ENCODE data around the gene DBNDD2.

The DBNDD2 gene

DNA sequence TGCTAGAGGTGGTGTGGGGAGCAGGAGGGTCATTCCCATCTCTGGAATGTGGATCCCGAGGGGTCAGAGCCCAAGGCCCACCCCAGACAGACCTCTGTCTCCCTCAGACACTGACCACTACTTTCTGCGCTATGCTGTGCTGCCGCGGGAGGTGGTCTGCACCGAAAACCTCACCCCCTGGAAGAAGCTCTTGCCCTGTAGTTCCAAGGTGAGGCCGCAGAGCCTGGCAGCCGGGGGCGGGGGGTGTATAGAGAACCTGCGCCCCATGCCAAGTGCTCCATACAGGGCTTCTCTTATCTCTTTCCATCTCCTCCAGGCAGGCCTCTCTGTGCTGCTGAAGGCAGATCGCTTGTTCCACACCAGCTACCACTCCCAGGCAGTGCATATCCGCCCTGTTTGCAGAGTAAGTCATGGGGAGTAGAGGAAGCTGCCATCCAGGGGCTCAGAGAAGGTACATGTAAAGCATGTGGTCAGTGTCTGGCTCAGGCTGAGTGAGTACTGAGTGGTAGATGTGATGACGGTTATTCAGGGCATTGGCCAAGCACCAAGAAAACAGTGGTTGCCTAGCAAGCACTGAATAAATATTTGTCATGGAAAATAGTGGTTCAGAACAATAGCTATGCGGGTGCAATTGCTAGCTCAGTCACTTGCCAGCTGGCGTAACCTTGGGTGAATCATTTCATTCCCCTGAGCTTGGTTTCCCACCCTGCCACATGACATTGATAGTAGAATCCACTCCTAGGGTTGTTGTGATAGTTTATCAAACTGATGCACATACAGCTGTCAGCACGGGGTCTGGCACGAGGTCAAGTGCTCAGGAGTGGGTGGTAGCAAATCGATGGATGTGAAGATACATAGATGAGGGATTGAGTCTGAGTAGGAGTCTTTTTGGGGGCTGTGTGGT is 11.4 kb downstream of the DBNDD2 start:
- DNase-seq: peak; percentile 91

DNA sequence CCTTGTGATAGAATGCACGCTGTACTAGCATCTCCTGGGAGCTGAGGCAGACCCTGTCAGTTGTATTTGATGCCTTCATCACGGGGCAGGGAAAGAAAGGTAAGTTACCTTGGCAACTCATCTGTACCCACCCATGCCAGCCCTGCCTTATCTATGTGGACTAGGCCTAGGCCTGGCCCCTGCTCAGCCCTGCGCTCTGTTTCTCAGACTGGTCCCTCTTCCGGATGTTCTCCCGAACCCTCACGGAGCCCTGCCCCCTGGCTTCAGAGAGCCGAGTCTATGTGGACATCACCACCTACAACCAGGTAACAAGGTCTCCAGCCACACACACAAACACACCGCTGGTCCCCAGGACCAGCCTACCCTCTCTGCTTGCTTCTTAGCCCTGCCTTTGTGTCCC is 12.0 kb downstream of the DBNDD2 start:
- DNase-seq: no peak

DNA sequence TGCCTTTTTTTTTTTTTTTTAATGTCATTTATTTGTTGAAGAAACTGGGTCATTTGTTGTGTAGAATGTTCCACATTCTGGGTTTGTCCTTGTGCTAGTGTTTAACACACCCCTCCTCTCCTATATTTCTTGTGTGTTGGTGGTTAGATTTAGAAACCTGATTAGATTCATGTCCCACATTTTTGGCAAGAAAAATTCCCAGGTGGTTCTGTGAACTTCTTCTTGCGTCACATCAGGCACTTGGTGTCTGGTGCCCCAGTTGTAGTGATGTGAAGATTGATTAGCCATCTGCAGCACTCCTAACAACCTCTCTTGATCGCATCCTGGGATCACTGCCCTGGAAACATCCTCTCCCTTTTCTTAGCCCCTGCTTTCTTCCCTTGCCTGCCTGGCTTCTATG is 15.6 kb downstream of the DBNDD2 start:
- no peak for DNase-seq

DNA sequence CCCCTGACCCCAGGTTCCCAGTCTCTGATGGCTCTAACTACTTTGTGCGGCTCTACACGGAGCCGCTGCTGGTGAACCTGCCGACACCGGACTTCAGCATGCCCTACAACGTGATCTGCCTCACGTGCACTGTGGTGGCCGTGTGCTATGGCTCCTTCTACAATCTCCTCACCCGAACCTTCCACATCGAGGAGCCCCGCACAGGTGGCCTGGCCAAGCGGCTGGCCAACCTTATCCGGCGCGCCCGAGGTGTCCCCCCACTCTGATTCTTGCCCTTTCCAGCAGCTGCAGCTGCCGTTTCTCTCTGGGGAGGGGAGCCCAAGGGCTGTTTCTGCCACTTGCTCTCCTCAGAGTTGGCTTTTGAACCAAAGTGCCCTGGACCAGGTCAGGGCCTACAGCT is 17.5 kb downstream of the DBNDD2 start:
- no peak for DNase-seq

DNA sequence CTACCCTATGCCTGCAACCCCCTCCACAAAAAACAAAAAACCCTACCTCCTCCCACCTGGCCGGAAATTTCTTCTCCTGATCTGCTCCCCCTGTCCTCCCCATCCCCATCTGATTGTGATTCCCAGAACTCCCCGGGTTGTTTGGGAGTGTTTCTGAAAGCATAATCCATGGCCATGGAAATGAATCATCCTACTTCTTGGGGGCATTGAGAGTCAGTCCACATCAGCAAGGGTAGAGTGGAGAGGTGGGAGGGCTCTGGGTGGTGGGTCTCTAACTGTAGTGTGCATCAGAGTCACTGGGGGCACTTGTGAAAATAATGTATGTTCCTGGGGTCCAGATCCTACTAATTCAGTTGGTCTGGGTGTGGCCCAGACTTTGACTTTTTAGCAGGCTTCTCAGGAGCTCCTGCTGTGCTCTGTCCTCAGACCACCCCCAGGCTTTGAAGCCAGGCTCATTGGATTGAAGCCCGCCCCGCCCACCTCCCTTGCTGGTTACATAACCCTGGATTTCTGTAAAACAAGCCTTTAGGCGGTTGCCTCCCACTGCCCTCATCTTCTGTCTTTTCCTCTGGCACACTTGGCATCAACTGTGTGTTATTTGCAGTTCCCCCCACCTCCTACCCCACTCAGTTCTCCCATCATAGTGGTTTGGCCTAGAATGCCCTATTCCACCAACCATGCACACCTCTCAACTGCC is 18.4 kb downstream of the DBNDD2 start:
- no peak for DNase-seq

DNA sequence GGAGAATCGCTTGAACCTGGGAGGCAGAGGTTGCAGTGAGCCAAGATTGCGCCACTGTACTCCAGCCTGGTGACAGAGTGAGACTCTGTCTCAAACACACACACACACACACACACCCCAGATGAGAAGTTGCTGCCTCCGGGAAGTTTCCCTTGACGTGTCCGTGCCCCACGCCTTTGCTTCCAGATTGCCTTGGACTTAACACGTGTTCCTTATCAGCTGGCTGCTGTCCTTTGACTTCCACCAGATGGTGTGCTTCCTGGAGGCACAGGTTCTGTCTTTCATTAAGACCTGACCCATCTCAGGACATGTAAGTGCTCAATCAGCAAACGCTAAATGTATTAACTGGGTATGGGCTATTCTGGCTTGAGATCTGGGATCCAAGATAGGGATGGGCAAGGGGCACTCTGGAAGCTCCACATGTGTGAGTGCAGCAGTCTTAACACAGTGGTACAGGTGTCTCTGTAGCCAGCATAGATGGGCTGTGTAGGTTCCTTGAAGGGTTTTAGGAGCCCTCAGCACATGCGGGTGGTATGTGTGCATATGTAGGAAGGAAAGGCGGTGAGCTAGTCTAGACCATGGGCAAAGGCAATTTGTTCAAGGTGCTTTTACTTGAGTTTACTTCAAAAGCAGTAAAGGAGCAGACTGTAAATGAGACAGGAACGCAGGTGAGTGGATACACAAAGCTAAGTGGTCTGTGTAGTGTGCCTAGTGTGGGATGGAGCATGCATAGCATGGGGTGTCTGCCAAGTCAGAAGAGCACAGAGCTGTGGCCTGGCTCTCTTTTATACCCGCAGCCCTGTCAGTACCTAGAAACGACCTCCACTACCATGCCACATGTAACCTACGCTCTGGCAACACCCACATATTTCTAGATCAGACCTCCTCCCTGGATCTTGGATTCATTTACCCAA is 19.4 kb downstream of the DBNDD2 start:
- DNase-seq: no peak

DNA sequence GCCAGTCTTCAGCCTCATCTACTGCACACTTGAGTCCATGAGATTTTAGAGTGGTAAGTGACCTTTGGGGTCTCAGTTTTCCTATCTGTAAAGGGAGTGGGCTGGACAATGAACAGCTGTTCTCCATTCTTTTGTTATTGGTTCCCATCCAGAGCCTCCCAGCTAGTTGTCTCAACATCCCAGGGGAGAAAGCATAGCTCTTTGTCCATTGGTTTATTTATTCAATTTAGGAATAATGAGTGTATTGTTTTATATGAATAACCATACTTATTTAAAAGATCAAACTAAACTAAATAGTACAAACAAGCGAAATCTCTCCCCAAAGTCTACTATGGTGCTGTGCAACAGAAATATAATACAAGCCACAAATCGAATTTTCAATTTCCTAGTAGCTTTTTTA is 21.5 kb downstream of the DBNDD2 start:
- DNase-seq: no peak

DNA sequence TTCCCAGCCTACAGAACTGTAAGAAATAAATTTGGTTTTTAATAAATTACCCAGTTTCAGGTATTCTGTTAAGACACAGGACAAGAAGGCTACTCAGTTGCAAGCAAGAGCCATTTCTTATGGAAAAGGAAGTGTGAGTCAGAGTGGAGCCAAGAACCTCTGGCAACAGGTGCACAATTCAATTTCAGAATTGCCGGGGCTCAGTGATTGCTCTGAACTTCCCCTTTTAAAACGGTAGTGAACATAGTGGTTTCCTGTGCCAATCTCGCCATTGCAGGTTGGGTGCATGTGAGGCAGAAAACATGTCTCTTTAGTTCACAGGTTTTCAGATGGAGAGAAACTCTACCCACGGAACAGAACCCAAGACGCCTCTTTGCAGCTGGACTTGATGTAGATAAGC is 24.2 kb downstream of the DBNDD2 start:
- DNase-seq: no peak

DNA sequence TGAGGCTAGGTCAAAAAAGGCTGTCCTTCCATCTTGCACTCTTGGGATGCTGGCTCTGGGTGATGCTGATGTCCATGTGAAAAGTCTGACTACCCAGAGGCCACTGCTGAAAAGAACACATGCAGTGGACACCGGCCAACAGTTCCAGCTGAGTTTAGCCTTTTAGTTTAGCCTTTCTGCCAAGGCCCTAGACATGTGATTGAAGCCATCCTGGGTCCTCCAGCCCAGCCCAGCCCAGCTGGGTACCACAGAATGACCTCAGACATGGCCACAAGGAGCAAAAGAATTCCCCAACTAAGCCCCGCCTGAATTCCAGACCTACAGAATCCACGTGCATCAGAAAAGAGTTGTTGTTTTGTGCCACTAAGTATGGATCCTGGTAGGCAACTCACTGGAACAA is 25.2 kb downstream of the DBNDD2 start:
- no peak for DNase-seq

DNA sequence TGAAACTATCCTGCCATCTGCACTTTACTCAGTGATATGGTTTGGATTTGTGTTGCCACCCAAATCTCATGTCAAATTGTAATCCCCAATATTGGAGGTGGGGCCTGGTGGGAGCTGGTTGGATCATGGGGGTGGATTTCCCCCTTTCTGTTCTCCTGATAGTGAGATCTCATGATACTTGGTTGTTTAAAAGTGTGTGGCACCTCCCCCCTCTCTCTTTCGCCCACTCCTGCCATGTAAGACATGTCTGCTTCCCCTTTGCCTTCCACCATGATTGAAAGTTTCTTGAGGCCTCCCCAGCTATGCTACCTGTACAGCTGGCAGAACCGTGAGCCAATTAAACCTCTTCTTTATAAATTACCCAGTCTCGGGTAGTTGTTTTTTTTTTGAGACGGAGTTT is 25.9 kb downstream of the DBNDD2 start:
- no peak for DNase-seq

DNA sequence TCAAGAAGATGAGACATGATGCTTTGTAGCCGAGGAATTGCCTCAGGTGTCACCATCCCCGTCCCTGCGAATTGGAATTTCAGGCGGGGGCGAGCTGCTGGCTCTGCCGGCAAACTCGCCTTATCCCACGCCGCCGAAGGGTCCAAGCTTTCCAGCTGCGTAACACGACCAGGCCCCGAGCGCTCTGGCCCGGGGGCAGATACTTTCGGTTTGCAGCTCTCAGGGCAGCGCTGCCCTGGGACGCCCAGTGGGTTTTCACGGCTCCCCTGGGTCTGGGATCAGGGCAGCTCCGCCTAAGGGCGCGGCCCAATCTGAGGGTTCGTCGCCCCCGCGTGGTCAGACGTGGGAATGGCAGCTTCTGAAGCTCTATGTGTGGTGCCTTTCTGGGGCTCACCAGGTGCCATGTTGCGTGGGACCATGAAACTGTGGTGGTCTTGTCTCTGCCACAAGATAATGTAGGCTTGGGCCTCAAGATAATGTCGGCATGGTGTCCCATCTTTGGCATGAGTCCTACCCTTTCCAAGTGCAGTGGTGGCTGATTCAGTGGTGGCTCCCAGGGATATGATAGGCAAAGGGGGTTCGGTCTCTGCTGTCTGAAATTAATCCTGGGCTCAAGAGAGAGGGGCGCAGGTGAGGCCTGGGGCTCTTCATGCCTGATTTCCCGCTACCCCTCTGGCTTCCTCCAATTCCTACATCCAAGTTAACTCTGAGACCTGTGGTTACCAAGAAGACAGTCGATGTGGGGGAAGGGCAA is 28.8 kb downstream of the DBNDD2 start:
- DNase-seq: peak; percentile 95

DNA sequence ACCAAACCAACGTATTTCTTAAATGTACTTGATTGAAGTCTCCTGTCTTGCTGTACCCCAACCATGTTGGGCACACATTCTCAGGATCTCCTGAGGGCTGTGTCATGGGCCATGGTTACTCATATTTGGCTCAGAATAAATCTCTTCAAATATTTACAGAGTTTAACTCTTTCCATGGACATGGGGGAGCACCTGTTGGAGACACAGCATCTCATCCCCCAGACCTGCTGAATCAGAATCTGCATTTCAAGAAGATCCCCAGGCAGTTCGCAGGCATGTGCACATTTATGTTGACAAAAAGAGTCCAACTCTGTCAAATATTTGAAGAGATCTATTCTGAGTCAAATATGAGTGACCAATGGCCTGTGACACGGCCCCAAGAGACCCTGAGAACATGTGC is 32.3 kb downstream of the DBNDD2 start:
- DNase-seq: no peak

DNA sequence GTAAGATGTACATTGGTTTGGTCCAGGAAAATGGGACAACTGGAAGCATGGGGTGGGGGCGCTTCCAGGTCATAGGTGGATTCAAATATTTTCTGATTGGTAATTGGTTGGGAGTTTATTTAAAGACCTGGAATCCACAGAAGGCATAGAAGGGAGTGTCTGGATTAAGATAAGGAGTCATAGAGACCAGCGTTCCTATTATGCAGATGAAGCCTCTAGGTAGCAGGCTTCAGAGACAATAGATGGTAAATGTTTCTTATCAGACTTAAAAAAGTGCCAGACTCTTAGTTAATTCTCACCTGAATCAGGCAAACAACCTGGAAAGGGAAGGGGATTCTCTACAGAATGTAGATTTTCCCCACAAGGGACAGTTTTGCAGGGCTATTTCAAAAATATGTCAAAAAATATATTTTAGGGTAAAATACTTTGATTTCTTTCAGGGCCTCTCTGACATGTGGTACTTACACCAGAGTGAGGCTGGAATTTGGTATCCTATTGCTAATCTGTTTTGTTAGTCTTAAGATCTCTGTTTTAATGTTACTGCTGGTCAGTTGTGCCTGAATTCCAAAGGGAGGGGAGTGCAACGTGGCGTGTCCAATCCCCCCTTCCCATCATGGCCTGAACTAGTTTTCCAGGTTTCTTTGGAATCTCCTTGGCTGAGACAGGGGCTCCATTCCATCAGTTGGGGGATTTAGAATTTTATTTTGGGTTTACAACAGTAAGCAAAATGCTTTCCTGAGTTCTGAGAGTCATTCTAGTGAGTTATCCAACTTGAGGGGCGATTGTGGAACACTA is 33.0 kb downstream of the DBNDD2 start:
- no peak for DNase-seq

DNA sequence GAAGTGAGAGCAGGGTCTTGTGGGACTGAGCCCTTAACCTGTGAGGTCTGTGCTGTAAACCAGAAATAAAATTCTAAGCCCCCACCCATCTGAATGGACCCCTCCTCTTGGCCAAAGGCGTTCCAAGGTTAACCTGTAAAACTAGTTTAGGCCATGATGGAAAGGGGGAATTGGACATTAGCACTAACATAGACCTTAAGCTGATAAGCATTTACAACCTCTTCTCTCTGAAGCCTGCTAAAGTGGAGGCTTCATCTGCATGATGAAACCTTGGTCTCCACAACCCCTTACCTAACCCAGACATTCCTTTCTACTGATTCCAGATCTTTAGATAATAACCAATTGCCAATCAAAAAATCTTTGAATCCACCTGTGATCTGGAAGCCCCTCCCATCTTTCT is 33.7 kb downstream of the DBNDD2 start:
- no peak for DNase-seq

DNA sequence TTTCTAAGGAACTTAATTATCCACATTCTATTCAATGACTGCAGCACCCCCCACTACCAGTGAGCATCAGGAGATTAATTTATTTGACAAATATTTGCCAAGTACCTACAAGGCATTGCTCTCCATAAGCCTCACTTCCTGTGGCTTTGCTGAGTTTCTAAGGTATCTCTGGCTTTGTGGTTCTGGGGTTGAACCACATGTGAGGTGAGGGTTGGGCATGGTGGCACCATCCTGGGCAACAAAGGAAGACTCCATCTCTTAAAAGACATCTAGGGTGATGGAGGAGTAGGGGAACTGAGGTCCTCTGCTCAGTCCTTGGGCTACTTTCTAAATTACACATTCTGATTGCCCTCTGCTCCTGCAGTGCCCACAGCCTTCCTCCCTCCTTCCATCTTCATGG is 36.0 kb downstream of the DBNDD2 start:
- DNase-seq: no peak

DNA sequence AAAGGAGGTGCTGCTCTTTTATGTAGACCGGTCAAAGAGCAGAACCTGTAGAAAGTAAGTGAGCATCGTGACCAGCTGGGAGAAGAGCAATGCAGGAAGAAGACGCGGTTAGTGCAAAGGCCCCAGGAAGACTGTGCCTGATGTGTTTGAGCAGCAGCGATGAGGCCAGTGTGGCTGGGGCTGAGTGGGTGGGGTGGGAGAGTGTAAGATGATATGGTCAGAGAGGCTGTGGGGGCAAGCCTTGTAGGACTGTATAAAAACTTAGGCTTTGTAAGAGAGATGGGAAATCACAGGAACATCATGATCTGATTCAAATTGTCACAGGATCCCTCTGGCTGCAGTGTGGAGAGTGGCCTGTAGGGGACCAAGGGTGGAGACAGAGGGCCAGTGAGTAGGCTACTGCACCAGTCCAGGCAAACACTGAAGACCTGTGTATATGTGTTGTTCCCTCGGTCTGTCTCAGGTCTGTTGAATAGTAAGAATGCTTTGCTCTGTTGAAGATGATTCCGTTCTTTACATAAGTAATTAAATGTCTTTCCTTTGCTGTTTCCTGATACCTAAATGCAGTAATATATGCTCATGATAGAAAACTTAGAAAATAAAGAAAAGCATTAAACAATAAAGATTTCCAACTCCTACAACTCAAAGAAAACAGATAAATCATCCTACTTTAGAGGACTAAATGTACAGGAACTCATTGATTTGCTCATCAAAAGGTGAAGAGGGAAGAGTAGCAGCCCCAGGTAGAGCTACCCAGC is 37.9 kb downstream of the DBNDD2 start:
- no peak for DNase-seq

DNA sequence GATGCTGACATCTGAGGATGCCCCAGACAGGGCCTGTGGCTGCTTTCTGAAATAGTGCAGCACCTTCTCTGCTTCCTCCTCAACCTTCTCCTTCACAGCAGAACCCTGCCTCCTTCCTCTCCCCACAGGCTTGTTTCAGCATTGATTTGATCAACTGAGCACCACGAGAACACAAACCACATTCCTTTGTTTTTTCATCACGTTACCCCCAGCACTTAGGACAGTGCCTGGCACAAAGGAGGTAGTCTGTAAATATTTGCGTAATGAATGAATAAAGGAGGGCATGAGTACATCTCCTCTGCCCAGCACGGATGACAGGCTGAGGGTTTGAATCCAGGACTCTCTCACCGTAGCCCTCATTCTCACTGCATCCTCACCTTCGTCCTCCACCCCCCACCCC is 40.2 kb downstream of the DBNDD2 start:
- no peak for DNase-seq

DNA sequence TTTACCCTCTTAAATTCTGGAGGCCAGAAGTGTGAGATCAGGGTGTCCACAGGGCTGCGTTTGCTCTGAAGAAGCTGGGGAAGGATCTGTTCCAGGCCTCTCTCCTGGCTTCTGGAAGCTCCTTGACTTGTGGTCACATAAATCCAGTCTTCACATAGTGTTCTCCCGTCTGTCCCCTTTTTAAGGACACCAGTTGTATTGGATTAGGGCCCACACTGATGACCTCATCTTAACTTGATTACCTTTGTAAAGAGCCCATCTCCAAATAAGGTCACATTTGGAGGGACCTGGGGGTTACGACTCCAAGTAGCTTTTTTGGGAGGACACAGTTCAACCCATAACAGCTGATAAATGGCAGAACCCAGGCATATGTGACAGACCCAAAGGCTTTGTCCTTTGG is 41.4 kb downstream of the DBNDD2 start:
- no peak for DNase-seq

DNA sequence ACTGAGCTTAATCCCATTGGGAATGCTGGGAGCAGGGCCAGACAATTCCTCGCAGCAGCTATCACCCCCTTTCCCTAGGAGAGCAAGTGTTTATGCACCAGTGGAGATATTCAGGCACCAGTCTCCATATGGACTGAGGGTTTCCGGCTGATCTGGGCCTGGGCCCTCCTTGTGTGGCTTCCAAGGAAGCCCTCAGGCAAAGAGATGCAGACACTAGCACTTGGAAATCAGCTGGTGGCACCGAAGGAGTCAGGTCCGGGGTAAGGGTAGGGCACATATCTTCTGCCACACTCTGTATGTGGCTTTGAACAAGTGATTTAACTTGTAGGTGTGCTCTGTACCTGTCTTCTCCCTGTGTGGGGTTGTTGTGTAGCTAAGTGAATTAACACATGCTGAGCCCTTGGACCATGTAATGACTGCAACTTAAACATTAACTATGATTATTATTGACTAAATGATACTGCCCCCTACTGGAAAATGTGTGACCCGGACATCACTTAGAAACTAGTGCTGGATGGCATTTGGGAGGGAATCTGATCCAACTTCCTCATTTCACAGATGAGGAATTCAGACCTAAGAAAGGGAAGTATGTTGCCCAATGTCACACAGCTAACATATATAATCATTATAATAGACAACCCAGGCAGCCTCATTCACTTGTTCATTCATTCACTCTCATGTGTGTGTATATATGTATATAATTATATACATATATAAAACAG is 42.2 kb downstream of the DBNDD2 start:
- DNase-seq: no peak

DNA sequence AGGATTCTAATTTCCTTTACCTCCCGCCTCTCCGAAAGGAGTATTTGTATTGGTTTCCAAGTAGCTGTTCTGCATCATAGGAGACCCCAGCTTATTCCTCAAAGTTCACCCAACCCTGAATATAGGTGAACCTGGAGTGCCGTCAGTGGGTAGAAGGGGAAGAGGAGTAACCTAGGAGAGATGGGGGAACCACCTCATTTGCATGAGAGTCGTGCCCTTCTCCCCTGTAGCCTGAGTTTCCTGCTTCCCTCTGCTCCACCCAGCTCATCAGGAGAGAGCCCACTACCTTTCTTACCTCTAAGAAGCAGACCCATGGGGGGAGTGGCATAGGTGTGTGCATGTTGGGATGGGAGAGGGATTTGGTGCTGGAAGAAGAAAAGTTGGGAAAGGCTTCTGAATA is 44.1 kb downstream of the DBNDD2 start:
- DNase-seq: no peak
